H1 (cell line): ENCODE data around the gene SEMA3E. TPM values are rescaled to one million over a fixed set of nuclear protein-coding genes. Genes with fewer than 3 reads are reported as not detected.

Source experiments
- CTCF ChIA-PET: fragments of 300-600 bp; sonication (Branson Sonifier 250); formaldehyde crosslinking; loops from one replicate; lab custom pipeline; 2021; ENCODE audit not compliant: partially characterized antibody; lab: Charles Lee
- POLR2A ChIA-PET: fragments of 300-600 bp; sonication (Branson Sonifier 250); formaldehyde crosslinking; loops from one replicate; lab custom pipeline; 2021; ENCODE audit warnings: inconsistent platforms; ENCODE audit not compliant: partially characterized antibody; lab: Charles Lee
- DNase-seq, 2 experiments: peaks; one replicate each; pipeline versions ENCODE4 v3.0.0 to v3.0.0-alpha.2; 2010 to 2022; ENCODE audit warnings: low spot score in 2 of 2, low read depth in 1 of 2, mixed read lengths in 1 of 2
- FAIRE-seq: peaks from 2 replicates; lab custom pipeline; 2011; peaks lifted over from hg19 to GRCh38; lab: Jason Lieb, UNC
- H2AFZ ChIP-seq: 2 replicates; pipeline ENCODE4 v1.8.1; 2012; ENCODE audit warnings: low read length, inconsistent platforms
- H2AK5ac ChIP-seq: 2 replicates; pipeline ENCODE4 v1.6.1; 2013; ENCODE audit warnings: low read depth, low read length
- H2BK120ac ChIP-seq: replicated peaks from 2 replicates; pipeline ENCODE3; 2013; ENCODE audit warnings: low read depth, low read length, inconsistent platforms
- H2BK12ac ChIP-seq: 2 replicates; pipeline ENCODE4 v1.6.1; 2013; ENCODE audit warnings: low read depth, low read length
- H2BK15ac ChIP-seq: 2 replicates; pipeline ENCODE4 v1.6.1; 2013; ENCODE audit warnings: low read length
- H2BK20ac ChIP-seq: 2 replicates; pipeline ENCODE4 v1.6.1; 2013; ENCODE audit warnings: low read length
- H2BK5ac ChIP-seq: 2 replicates; pipeline ENCODE4 v1.6.1; 2013; ENCODE audit warnings: low read depth, low read length
- H3K14ac ChIP-seq: 2 replicates; pipeline ENCODE4 v1.6.1; 2013; ENCODE audit warnings: inconsistent platforms; ENCODE audit not compliant: insufficient read length
- H3K18ac ChIP-seq: 2 replicates; pipeline ENCODE4 v1.6.1; 2013; ENCODE audit warnings: low read length; ENCODE audit errors: extremely low read depth
- H3K23ac ChIP-seq: 2 replicates; pipeline ENCODE4 v1.6.1; 2013; ENCODE audit warnings: inconsistent platforms; ENCODE audit not compliant: insufficient read length
- H3K23me2 ChIP-seq: 2 replicates; pipeline ENCODE4 v1.6.1; 2013; ENCODE audit warnings: low read depth, low read length
- H3K27ac ChIP-seq: 2 replicates; pipeline ENCODE4 v1.6.1; 2011; ENCODE audit warnings: low read depth, low read length, inconsistent platforms
- H3K27me3 ChIP-seq, 4 experiments: replicated peaks in 1 of 4; 1 replicate in 1 of 4; 2 replicates in 3 of 4; pipeline versions ENCODE4 v1.6.1 to v1.8.1; 2011 to 2013; ENCODE audit warnings: low read length in 3 of 4, mild to moderate bottlenecking in 3 of 4, inconsistent platforms in 2 of 4, mixed read lengths in 2 of 4, moderate library complexity in 1 of 4; ENCODE audit not compliant: control insufficient read depth in 3 of 4, insufficient read depth in 3 of 4; ENCODE audit errors: extremely low read depth in 1 of 4
- H3K36me3 ChIP-seq, 4 experiments: 2 replicates each; pipeline versions ENCODE4 v1.6.1 to v1.8.1; 2011 to 2013; ENCODE audit warnings: mild to moderate bottlenecking in 4 of 4, low read length in 3 of 4, moderate library complexity in 2 of 4, control low read depth in 1 of 4, inconsistent platforms in 1 of 4; ENCODE audit not compliant: insufficient read depth in 4 of 4, control insufficient read depth in 2 of 4
- H3K4ac ChIP-seq: replicated peaks from 2 replicates; pipeline ENCODE3; 2013; ENCODE audit warnings: low read length, low read depth, mixed read lengths, inconsistent platforms; ENCODE audit not compliant: insufficient read length
- H3K4me1 ChIP-seq, 4 experiments: replicated peaks in 1 of 4; 1 replicate in 1 of 4; 2 replicates in 3 of 4; pipeline versions ENCODE4 v1.6.1 to v1.8.1; 2011 to 2013; ENCODE audit warnings: low read length in 3 of 4, inconsistent platforms in 2 of 4, mixed read lengths in 1 of 4; ENCODE audit not compliant: insufficient read depth in 4 of 4, control insufficient read depth in 3 of 4
- H3K4me2 ChIP-seq, 2 experiments: 2 replicates each; pipeline versions ENCODE4 v1.6.1 to v1.8.1; 2011 to 2013; ENCODE audit warnings: low read depth in 2 of 2, low read length in 2 of 2, control low read depth in 1 of 2, inconsistent platforms in 1 of 2, mild to moderate bottlenecking in 1 of 2; ENCODE audit not compliant: insufficient read depth in 1 of 2
- H3K4me3 ChIP-seq, 4 experiments: fragments of 200-600, 300-600 bp in 1 of 4; sonication (generic), shearing (Covaris generic), sonication (Bioruptor Twin) in 1 of 4; 2 replicates each; pipeline versions ENCODE4 v1.5.1 to v1.8.1; 2011 to 2016; ENCODE audit warnings: low read length in 4 of 4, low read depth in 3 of 4, control low read depth in 2 of 4, inconsistent platforms in 2 of 4, mild to moderate bottlenecking in 2 of 4, mixed read lengths in 1 of 4, moderate library complexity in 1 of 4; ENCODE audit not compliant: insufficient read depth in 2 of 4; ENCODE audit errors: extremely low read depth in 1 of 4
- H3K56ac ChIP-seq: replicated peaks from 2 replicates; pipeline ENCODE3; 2013; ENCODE audit warnings: low read depth, mild to moderate bottlenecking, mixed read lengths, low read length, inconsistent platforms; ENCODE audit not compliant: insufficient read length
- H3K79me1 ChIP-seq: 2 replicates; pipeline ENCODE4 v1.6.1; 2013; ENCODE audit warnings: low read depth, low read length, control low read depth
- H3K79me2 ChIP-seq, 2 experiments: 2 replicates each; pipeline versions ENCODE4 v1.6.1 to v1.8.1; 2012 to 2013; ENCODE audit warnings: low read length in 2 of 2, mild to moderate bottlenecking in 2 of 2, inconsistent platforms in 1 of 2; ENCODE audit not compliant: insufficient read depth in 2 of 2, control insufficient read depth in 1 of 2
- H3K9ac ChIP-seq, 4 experiments: replicated peaks in 1 of 4; 1 replicate in 1 of 4; 2 replicates in 3 of 4; pipeline versions ENCODE4 v1.6.1 to v1.8.1; 2011 to 2013; ENCODE audit warnings: low read depth in 3 of 4, low read length in 3 of 4, control low read depth in 2 of 4, mild to moderate bottlenecking in 2 of 4, moderate library complexity in 2 of 4, inconsistent platforms in 1 of 4; ENCODE audit errors: extremely low read depth in 1 of 4
- H3K9me3 ChIP-seq, 2 experiments: 2 replicates each; pipeline versions ENCODE4 v1.6.1 to v1.8.1; 2012 to 2013; ENCODE audit warnings: mild to moderate bottlenecking in 2 of 2, moderate library complexity in 2 of 2, control low read depth in 1 of 2, inconsistent platforms in 1 of 2, low read depth in 1 of 2, low read length in 1 of 2, mixed read lengths in 1 of 2; ENCODE audit not compliant: insufficient read depth in 2 of 2
- H4K20me1 ChIP-seq, 2 experiments: replicated peaks in 1 of 2; 2 replicates each; pipeline versions ENCODE3 to v1.8.1; 2011 to 2013; ENCODE audit warnings: inconsistent platforms in 2 of 2, low read length in 2 of 2, mild to moderate bottlenecking in 1 of 2; ENCODE audit not compliant: insufficient read depth in 2 of 2, control insufficient read depth in 1 of 2
- H4K5ac ChIP-seq: 2 replicates; pipeline ENCODE4 v1.6.1; 2013; ENCODE audit warnings: low read length, low read depth, mixed read lengths, inconsistent platforms; ENCODE audit not compliant: insufficient read length
- H4K8ac ChIP-seq: 2 replicates; pipeline ENCODE4 v1.8.0; 2013; ENCODE audit warnings: mild to moderate bottlenecking, moderate library complexity, low read length, inconsistent platforms; ENCODE audit not compliant: insufficient read depth; ENCODE audit errors: extremely low read depth
- H4K91ac ChIP-seq: replicated peaks from 2 replicates; pipeline ENCODE3; 2013; ENCODE audit warnings: low read length, mixed read lengths, inconsistent platforms; ENCODE audit not compliant: insufficient read length
- RFX5 ChIP-seq: IDR thresholded peaks from 2 replicates; pipeline ENCODE4 v1.6.1; 2011; ENCODE audit warnings: low read depth, low read length, improper control_type of control experiment, borderline replicate concordance
- WGBS, 2 experiments: shearing (Covaris generic) in 1 of 2; methylation state at CpG; one replicate each; pipeline versions ENCODE4 v1.1.6 to v1.1.7; 2013 to 2015; ENCODE audit warnings: low lambda C conversion rate in 2 of 2, mixed read lengths in 2 of 2, inconsistent platforms in 1 of 2, low coverage in 1 of 2, missing lambda C conversion rate in 1 of 2; ENCODE audit not compliant: insufficient replicate concordance in 2 of 2, insufficient coverage in 1 of 2, insufficient read length in 1 of 2; ENCODE audit errors: extremely low coverage in 1 of 2, missing lambda C conversion rate in 1 of 2; 5-methylcytosine and 5-hydroxymethylcytosine counted together
- polyA plus RNA-seq, 7 experiments: library from polyadenylated mRNA; depleted of rRNA in 3 of 7; stranded (reverse) in 5 of 7; unstranded in 2 of 7; fragments of >200 nt in 5 of 7; fragments of 200-250 nt in 2 of 7; gene quantifications; 1 replicate in 5 of 7; 2 replicates in 1 of 7; 4 replicates in 1 of 7; pipeline versions ENCODE4 v1.2.1 to v1.2.3, GENCODE V29; 2011 to 2013; ENCODE audit warnings: missing spikeins in 2 of 7, mixed read lengths in 2 of 7
- total RNA-seq: library from RNA; stranded (reverse); fragmentation: NEBNext Ultra II Directional; extraction: Animal tissue kit (Norgen Biotek cat#: 25700); gene quantifications from 2 replicates; pipeline ENCODE4 v1.2.1, GENCODE V29; 2021

The SEMA3E gene
- total and polyA plus RNA-seq, 2 of the 8 experiments (the other 6 are each of a cell fraction or from before 2014, with no cell fraction given), result 0.93 to 0.94 TPM

DNA sequence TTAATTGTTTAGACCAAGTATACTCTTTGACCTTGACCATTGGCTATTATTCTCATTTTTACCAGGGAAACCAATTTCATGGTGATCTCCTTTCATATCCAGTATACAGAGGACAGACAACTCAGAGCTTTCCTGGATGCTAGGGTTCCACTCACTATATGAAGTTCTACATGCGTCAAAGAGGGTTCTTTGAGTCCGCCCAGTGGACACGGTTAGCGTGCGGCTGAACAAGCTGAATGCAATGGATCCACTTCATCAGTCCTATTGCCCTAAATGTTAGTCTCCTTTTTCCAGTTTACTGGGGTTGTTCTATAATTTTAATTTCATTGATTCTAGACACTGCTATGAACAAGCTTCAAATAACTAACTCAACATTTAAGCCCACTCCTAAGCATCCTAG, 323.9 kb downstream of the SEMA3E start:
- H3K79me2 ChIP-seq, result no peaks in the 10 kb centered on the region
- no peaks in the 10 kb centered on the region for H3K9me3 ChIP-seq
- H4K5ac ChIP-seq, result no peak overlapping the region
- no peaks in the 10 kb centered on the region for H3K79me1 ChIP-seq
- DNase-seq (no peak), FAIRE-seq (no peak)
- CTCF ChIA-PET, result interaction anchor here (0.8 to 1.9 kb wide), 6 partner anchors 14 to 516 kb away, joined by 3 to 5 read pairs (median 3); no protein-coding TSS in a partner anchor
- no peaks in the 10 kb centered on the region for H3K27me3 ChIP-seq
- 98% methylated on average over 5 of the region's 5 CpGs; no CpG with 5 or more reads in 1 of the 2 experiments for WGBS, 2 experiments
- no peaks in the 10 kb centered on the region for H3K36me3 ChIP-seq
- H4K8ac ChIP-seq, result no peak overlapping the region
- H3K18ac ChIP-seq, result no peak overlapping the region
- H2AK5ac ChIP-seq, result no peak overlapping the region
- no peak overlapping the region for H3K4me3 ChIP-seq
- H2BK120ac ChIP-seq, result no peak overlapping the region
- no peaks in the 10 kb centered on the region for H3K23me2 ChIP-seq
- no peaks in the 10 kb centered on the region for H3K4me1 ChIP-seq
- H3K4me2 ChIP-seq, result no peak overlapping the region
- no peak overlapping the region for H2BK5ac ChIP-seq
- H3K4ac ChIP-seq, result no peak overlapping the region
- H2BK20ac ChIP-seq, result no peak overlapping the region
- no peak overlapping the region for H2BK12ac ChIP-seq
- no peak overlapping the region for H4K91ac ChIP-seq
- no peak overlapping the region for H2AFZ ChIP-seq
- no peak overlapping the region for H3K9ac ChIP-seq
- no peak overlapping the region for H3K14ac ChIP-seq
- H4K20me1 ChIP-seq, result no peaks in the 10 kb centered on the region
- H3K27ac ChIP-seq, result no peak overlapping the region
- no peak overlapping the region for H3K23ac ChIP-seq
- POLR2A ChIA-PET, result no interaction called here
- H3K56ac ChIP-seq, result no peak overlapping the region
- no peak overlapping the region for H2BK15ac ChIP-seq
- TF ChIP-seq RFX5, result no peak
